ENCODE data around the gene PPA1.
"Not testable (repeated sequence)": the region's sequence is repeated elsewhere in the genome, so short reads cannot be mapped to it uniquely, and the experiment has no call there.

PPA1 gene

DNA sequence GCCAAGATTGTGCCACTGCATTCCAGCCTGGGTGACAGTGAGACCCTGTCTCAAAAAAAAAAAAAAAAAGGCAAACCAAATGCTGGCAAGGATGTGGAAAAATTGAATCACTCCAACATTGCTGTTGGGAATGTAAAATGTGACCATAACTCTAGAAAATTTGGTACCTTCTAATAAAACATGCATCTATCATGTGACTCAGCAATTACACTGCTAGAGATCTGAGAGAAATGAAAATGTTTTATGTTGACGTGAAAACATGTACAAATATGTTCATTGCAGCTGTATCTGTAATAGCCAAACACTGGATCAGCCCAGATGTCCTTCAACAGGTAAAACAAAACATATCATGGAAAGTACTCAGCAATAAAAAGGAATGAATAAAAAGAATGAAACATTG is 32.1 kb downstream of the PPA1 start:
- DNase-seq, result no peak

DNA sequence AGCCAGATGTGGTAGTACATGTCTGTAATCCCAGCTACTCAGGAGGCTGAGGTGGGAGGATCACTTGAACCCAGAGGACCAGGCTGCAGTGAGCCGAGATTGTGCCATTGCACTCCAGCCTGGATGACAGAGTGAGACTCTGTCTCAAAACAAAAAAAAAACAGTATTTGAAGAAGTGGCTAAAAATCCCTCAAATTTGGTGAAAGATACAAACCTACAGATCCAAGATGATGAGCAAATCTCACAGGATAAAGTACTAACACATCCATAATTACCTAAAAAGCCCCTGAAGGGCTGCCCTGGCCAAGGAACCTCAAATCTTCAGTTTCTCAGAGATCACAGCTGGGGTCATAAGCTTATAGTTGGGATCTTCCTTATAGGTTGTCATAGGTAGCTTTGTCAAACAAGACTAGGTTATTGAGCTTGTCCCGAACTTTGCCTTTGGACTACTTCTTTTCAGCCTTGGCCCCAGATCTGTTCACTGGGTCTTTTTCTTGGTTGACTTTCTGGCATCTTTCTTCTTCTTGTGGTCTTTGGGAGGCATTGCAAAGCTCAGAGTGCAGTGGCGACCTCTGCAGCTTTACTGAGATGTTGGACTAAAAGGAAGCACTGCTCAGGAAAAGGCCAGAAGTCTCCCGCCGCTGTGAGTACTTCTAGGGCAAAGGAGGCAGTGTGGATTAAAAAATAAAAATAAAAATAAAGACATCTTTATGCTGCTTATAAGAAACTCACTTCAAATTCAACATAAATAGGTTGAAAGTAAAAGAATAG is 34.3 kb downstream of the PPA1 start:
- no peak for DNase-seq

DNA sequence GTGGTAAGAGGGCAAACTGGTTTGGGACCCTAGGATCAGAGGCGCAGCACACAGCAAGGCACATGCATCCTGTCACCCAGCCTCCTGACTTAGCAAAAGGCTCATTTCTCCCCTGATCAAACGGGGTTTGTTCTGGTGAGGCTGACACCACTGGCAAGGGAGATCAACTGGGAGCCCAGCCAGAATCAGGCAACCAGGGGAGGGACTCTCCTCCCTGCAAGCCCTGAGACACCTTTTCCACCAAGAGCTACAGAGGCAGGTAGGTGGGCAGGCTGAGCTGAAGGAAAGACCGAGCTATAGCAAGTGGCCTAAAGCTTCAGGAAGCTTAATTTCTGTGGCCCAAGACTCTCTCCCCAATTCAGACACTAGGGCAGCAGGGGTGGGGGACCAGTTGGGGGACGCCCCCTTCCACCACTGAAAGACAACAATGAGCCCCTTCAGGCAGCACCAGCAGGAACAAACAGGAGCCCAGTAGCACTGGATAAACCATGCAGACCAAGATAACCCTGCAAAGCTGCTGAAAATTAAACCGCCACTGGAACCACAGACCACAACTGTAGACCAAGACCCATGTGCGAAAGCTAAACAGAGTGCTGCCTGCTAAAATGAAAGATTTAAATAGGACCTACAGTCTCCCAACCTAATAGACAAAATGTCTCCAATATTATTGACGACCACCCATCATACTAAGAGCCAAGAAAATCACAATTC is 35.8 kb downstream of the PPA1 start:
- no peak for DNase-seq

DNA sequence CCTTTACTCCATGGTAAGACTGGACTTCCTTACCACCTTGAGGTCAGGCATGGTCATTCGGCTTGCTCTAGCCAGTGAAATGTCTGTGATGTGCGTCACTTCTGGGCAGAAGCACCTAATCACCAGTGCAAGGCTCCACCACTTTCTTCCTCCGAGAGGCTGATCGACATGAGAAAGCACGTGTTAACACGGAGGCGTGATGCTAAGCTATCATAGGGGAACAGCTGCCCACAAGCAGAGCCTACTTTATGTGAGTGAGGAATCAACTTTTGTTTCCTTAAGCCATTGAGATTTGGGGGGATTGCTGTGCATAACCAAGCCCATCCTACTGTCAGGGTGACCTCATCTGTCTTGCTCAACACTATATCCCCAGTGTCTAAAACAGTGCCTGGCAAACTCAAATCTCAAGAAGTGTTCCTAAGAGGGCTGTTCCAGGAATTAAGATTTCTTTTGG is 39.8 kb downstream of the PPA1 start:
- DNase-seq, result no peak

DNA sequence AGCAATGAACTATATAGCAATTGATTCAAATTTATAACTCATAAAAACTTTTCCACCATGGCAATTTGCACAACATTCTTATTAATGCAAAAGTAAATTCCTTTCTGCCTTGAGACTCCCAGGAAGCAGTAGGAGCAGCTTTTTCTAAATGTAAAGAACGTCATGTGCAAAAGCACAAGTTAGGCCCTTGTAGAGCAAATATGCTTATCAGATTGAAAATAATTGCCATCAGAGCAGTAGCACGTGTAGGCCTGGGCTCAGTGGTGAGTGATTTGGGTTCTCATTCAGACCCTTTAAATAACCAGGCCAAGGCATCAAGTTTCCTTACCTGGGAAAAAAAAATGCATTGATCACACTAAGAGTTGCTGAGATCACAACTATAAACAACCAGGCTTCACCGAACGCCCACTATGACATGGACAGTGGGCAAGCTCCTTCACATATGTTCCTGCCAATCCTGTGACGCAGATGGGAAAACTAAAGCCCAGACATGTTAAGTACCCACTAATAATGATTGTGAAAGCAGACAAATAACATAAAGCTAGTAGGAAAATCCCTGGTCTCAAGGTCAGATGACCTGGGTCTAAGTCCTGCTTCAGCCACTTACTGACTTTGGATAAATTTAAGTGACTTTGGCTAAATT is 40.8 kb downstream of the PPA1 start:
- no peak for DNase-seq

DNA sequence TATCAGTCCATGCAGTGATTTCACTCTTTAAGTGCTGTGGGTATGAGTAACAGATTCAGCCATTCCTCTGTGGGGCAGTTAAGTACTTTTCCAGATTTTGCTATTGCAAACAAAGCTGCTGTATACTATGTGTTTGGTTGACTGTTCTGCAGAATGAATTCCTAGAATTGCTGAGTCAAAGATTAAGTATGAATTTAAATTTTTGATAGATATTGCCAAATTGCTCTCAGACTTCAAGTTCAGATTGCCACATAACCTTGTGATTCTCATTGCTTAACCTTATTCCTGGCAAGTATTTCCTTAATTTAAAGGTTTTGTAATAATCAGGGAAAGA is 41.3 kb downstream of the PPA1 start:
- no peak for DNase-seq

DNA sequence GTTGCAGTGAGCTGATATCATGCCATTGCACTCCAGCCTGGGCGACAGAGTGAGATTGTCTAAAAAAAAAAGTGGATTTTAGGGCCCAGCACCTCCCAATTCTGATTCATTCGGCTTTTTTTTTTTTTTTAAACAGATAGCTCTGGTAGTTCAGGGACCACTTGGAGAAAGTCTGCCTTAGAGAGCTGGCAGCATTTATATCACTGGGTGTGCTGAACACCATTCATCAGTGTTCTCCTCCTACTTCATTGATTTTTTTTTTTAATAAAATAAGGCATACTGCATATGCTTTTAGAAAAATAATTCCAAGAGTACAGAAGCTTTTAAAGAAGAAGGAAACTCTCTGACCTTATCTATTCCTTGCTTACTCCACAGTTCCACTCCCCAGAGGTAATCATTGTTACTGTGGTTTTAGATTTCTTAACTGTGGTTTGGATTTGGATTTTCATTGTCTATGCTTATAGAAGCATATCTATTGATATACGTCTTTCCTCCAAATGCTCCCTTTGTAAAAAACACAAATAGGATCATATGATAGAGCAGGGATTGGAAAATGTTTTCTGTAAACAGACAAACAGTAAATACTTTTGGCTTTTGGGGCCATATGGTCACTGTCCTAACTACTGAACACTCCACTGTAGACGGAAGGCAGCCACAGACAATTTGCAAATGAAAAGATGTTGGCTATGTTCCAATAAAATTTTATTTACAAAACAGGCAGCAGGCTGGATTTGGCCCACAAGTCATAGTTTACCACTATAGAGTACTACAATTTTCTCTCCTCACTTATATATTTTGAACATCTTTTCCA is 41.9 kb downstream of the PPA1 start:
- DNase-seq, result no peak

DNA sequence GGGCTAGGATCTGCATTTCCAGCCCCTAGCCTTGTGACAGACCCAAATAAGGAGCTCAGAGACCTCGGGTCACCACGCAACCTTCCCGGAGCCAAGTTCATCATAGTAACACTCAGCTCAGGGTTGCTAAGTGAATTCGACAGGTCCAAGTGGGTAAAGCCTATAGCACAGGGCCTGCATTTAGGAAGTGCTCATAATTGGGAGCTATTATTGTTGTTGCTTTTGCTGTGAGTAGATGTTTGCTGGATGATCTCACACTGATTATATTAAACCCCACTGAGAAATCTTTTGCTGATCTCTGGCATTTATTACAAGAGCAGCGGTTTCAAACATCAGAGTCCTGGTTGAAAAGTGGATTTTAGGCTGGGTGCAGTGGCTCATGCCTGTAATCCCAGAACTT is 42.6 kb downstream of the PPA1 start:
- DNase-seq, result no peak

DNA sequence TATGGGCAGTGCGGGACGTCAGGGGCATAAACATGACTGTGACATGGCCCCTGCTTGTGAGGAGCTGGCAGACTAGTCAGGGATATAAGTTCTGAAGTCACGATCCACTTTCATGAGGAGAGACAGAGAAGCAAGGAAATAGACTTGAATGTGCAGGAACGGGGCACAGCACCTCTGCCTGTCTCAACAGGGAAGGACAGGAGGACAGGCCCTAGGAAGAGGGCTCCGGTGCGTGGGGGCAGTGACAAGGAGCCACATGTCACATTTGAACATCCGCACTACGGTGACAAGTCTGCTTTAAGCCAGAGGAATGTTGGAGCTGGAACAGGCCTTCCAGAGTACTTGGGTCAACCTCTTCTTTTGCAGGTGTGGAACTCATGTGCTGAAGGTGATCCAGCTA is 43.1 kb downstream of the PPA1 start:
- DNase-seq, result no peak

DNA sequence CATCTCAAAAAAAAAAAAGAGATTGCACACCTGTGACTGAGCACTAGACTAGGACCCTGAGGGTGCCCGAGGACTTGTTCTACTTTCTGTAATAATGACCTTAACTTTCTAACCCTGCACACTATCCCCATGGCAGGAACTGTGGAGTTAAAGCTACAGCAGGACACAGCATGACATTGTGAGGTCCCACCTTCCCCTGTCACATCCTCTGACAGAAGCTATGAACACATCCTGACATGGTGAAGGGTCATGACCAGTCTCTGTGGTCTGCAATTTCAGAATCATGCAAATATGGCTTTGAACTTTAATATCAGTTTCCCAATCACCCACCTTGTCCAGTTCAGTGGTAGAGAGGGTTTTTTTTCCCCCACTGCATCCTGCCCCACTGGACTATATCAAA is 44.5 kb downstream of the PPA1 start:
- DNase-seq, result no peak

DNA sequence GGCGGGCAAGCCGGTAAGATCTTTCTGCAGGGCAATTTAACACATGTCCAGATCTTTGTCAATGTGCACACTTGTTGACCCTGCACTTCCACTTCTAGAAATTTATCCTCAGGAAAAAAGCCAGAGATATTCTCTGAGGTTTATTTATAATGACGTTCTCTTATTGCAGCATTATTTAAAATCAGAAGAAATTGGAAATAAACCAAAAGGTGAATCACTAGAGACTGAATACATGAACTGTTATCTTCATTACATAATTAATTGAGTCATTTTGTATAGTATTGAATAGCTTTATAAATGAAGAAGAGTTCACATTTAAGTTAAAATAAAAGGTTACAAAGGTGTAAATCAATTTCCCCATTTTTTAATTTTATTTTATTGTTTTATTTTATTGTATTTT is 46.7 kb downstream of the PPA1 start:
- no peak for DNase-seq

DNA sequence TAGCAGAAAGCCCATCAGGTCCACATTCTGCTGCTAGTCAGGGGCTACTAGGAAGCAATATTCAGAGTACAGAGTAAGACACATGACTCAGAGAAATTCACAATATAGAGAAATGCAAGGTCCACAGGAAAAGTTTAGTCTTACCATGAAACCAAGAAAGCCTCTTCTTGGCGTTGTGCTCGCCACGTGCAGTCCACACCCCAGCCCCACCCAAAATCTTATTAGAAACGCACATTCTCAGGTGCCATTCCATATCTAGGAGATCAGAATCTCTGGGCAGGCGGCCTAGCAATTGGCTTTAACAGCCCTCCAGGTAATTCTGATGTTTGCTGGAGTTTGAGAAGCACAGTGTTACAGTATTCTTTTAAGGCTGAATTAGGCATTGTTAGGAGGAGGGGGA is 47.1 kb downstream of the PPA1 start:
- DNase-seq, result no peak

DNA sequence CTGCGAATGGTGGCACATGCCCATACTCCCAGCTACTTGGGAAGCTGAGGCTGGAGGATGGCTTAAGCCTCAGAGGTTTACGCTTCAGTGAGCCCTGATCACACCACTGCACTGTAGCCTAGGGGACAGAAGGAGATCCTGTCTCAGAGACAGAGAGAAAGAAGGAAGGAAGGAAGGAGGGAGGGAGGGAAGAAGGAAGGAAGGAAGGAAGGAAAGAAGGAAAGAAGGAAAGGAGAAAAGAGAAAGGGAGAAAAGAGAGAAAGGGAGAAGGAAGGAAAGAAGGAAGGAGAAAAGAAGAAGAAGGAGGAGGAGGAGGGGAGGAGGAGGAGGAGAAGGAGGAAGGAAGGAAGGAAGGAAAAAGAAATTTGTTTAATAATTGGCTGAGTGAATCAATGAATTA is 49.9 kb downstream of the PPA1 start:
- DNase-seq, result no peak

DNA sequence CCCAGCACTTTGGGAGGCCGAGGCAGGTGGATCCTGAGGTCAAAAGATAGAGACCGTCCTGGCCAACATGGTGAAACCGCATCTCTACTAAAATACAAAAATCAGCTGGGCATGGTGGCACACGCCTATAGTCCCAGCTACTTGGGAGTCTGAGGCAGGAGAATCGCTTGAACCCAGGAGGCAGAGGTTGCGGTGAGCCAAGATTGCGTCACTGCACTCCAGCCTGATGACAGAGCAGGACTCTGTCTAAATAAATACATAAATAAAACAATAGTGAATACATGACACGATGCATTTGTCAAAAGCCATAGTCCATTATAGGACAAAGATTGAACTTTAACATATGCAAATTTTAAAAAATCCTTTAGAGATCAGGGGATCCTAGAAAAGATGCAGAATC is 54.0 kb downstream of the PPA1 start:
- DNase-seq, result not testable (repeated sequence)

DNA sequence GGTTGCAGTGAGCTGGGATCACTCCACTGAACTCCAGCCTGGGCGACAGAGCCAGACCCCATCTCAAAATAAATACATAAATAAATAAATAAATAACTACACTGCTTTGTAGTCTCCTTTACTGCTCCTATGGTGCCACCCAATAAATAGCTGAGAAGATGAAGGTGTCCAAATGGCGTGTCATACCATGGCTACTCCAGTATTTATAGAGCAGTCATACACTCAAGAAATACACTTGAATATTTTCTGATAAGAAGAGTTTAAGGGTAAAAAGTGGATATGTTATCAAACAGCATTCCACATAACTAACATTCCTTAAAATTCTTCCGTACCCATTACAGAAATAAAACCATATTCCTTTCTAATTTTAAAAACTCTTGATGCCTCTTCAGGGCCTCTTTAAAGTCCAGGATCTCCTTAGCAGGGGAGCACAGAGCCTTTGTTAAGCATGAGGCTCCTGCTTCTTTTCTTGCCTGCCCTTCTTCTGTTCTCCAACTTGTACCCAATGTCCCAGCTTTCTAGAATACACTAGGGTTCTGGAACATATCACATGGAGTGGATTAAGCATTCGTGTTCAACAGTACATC is 55.0 kb downstream of the PPA1 start:
- DNase-seq, result no peak

DNA sequence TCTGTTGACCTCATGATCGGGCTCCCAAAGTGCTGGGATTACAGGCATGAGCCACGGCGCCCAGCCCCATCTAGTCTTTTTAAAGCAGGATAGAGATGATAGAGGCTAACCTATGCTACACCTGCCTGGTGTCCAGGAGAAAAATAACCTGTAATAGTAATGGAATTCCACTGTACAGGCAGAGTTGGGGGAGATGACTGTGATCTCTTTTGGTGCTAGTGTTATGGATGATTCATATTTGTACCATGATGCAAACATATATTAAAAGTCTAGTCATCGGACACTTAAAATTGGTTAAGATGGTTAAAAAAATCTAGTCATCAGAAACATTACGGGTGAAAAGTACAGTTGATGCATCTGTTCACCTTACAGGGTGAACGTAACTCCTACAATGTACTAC is 56.8 kb downstream of the PPA1 start:
- DNase-seq, result no peak

DNA sequence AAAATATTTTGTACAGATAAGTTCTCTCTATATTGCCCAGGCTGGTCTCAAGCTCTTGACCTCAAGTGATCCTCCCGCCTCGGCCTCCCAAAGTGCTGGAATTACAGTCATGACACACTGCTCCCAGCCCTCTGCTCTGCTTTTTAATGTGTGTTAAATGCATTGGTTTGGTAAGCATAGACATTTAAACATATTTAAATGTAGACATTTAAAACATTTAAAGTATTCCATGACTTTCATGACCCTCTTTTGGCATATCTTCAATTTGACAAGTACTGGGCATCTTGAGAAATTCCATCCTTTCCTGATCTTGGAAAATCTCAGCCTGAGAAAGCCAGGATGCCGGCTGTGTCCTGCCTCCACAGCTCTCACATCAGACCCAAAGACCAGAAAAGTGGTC is 57.7 kb downstream of the PPA1 start:
- DNase-seq, result no peak

DNA sequence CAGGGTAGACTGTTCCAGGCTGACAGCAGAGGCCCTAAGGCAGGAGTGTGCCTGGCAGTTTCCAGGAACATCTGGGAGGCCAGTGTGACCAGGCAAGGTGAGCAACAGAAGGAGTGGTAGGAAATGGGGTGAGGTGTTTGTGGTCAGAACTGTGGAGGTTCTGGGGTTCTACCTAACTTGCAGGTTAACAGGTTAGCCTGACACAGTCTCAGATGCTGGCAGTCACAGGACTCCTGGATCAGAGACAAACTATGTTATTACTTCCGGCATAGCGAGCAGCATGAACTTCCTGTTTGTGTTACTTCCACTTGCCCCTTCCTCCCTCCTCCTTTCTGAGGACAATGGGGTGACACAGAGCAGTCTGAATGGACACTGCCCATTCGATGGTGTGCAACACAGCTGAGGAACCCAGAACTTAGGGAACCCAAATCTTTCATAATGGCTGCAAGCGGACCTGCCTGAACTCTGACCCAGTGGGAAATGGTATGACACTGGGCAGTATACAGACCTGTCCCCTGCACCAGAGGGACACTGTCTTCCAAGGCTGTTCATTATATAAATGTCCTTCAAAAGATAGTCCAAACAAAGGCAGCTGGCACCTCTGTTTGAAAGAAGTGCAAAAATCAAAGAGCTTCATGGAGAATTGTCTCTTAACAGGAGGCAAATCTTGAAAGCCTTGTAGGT is 59.0 kb downstream of the PPA1 start:
- no peak for DNase-seq

DNA sequence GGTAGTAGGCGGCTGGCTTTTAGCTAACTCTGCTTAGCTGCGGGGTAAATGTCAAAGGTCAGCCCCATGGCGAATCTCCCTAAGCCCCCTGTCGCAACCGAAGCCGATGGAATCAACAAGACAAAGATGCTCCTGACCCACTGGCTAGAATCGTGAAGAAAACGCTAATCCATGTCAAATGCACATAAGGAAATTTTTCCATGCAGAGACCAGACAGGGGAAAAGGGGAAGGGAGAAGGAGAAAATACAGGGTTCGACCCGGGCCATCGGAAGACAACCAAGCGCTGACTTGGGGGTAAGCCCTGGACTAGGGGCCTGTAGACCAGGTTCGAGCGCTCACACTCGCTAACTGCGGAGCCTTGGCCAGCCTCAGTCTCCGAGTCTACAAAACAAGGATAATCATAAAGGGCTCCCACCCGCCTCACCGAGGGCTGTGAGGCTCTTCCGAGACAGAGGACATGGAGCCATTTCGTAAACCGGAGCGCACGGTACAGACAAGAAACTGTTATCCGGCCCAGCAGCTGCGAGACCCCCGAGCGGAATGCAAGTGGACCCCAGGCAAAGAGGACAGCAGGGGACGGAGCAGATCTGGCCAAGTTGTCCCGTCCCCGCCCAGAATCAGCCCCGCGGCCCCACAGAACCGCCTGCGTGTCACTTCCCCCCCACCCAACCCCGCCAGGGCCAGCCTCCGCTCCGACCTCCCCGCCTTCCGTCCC is 63.4 kb downstream of the PPA1 start:
- no peak for DNase-seq

DNA sequence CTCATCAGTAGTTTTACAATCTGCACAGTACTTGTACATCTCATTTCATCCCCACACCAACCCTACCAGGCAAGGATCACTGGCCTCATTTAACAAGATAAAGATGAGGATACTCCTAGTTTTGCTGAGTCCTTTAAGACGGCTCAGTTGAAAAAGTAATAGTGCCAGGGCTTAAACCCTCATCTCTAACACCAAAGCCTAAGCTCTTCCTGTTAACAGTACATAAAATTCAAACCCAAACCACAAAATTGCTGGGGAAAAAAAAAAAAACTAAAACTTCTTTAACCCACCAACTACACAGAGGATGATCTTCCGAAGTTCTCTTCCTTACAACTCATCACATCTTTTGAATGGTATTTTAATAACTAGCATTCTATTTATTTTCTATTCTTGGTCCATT is 64.2 kb downstream of the PPA1 start:
- no peak for DNase-seq

DNA sequence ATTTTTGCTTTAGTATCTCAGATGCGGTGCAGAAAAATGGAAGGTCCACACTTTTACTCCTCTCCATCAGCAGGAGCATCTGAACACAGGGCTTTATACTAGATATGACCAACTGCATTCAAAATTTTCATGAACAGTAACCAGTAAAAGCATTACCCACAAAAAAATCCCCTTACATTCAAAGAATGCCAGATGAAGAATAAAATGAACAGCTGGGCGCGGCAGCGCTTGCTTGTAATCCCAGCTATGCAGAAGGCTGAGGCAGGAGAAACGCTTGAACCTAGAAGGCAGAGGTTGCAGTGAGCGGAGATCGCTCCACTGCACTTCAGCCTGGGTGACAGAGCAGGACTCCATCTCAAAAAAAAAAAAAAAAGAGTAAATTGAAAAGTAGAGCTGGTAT is 66.0 kb downstream of the PPA1 start:
- no peak for DNase-seq

DNA sequence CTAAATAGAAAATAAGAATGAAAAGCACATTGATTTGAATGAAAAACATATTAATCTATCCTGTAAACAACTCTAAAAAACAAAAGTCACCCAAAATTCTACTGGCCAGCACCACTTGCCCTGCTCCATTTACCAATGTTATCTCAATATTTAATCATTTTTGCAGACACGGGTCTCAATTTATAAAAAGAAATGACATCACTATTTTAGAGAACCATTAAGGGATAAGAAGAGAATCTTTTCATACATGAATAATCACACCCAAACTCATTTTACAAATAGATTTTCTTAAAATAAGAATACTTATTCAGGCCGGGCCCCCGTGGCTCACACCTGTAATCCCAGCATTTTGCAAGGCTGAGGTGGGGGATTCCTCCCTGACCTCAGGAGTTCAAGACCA is 66.8 kb downstream of the PPA1 start:
- DNase-seq, result no peak

Measured in NCI-H1930 (cell line).